Coronary artery (tissue), 2 donors: ENCODE measurements around the gene SOX14.
A peak's percentile ranks its signal among the peaks of the same experiment; 100 is the strongest.

Experiments
- DNase-seq: peaks from one replicate; pipeline ENCODE4 v3.0.0-alpha.2; 2017; ENCODE audit warnings: low spot score
- H3K27ac ChIP-seq, 2 donors: fragments of 200-600 bp; sonication (generic); one replicate each; pipeline ENCODE4 v1.5.1; 2016 to 2019
- H3K4me3 ChIP-seq: fragments of 200-600 bp; sonication (generic); 2 replicates; pipeline ENCODE4 v1.5.1; 2016; ENCODE audit warnings: mild to moderate bottlenecking, moderate library complexity
- CTCF ChIP-seq: fragments of 200-600 bp; sonication (generic); IDR thresholded peaks from one replicate; pipeline ENCODE4 v1.5.1; 2019; ENCODE audit warnings: antibody characterized with exemption

SOX14 gene

GRCh38 chr3:137764563-137765309 is 621 bp downstream of the SOX14 start:
- no peak for DNase-seq
- no peak overlapping the region for H3K4me3 ChIP-seq
- TF ChIP-seq CTCF, result no peak
- H3K27ac ChIP-seq, result no peak overlapping the region

GRCh38 chr3:137765310-137766033 is 1.4 kb downstream of the SOX14 start:
- H3K4me3 ChIP-seq, result no peak overlapping the region
- DNase-seq, result no peak
- no peak for TF ChIP-seq CTCF
- no peak overlapping the region for H3K27ac ChIP-seq

- Histone ChIP-seq H3K27ac (no peak overlapping the region), H3K4me3 (no peak overlapping the region)
- TF ChIP-seq CTCF, result no peak
- no peak for DNase-seq
These were observed 2.1 kb downstream of the SOX14 start for GRCh38 chr3:137766041-137766875.

GRCh38 chr3:137766876-137767537 is 2.9 kb downstream of the SOX14 start:
- Histone ChIP-seq H3K27ac (no peak overlapping the region), H3K4me3 (peak overlapping the region; percentile 62)
- TF ChIP-seq CTCF, result no peak
- DNase-seq, result no peak

- Histone ChIP-seq H3K4me3 (peak overlapping the region; percentile 62), H3K27ac (no peak overlapping the region)
- no peak for DNase-seq
- TF ChIP-seq CTCF, result no peak
These were observed 3.6 kb downstream of the SOX14 start for GRCh38 chr3:137767538-137768360.
